Measurements from ENCODE around the gene REV3L.
"Not testable (repeated sequence)": the region's sequence is repeated elsewhere in the genome, so short reads cannot be mapped to it uniquely, and the experiment has no call there.

Gene REV3L

GRCh38 chr6:111354758-111355555, 128.1 kb downstream of the REV3L start:
- H3K36me3 Mint-ChIP-seq = peaks cover 17% of the 10 kb centered on the region
- no peaks in the 10 kb centered on the region for H3K4me1 Mint-ChIP-seq
- no peaks in the 10 kb centered on the region for H3K9me3 Mint-ChIP-seq
- no peak overlapping the region for H3K4me3 Mint-ChIP-seq
- no peaks in the 10 kb centered on the region for H3K27me3 Mint-ChIP-seq
- no peak overlapping the region for H3K27ac Mint-ChIP-seq

- Mint-ChIP-seq H3K27me3 (no peaks in the 10 kb centered on the region), H3K4me3 (no peak overlapping the region), H3K36me3 (peaks cover 12% of the 10 kb centered on the region), H3K27ac (no peak overlapping the region), H3K9me3 (no peaks in the 10 kb centered on the region), H3K4me1 (no peaks in the 10 kb centered on the region)
Observed at GRCh38 chr6:111353912-111354462, 129.0 kb downstream of the REV3L start.

GRCh38 chr6:111347589-111347988, 135.4 kb downstream of the REV3L start:
- H3K9me3 Mint-ChIP-seq = no peaks in the 10 kb centered on the region
- H3K27ac Mint-ChIP-seq = no peak overlapping the region
- no peaks in the 10 kb centered on the region for H3K4me1 Mint-ChIP-seq
- no peaks in the 10 kb centered on the region for H3K27me3 Mint-ChIP-seq
- no peak overlapping the region for H3K4me3 Mint-ChIP-seq
- peaks cover 13% of the 10 kb centered on the region for H3K36me3 Mint-ChIP-seq

- peaks cover 14% of the 10 kb centered on the region for H3K36me3 Mint-ChIP-seq
- H3K27me3 Mint-ChIP-seq = no peaks in the 10 kb centered on the region
- H3K4me3 Mint-ChIP-seq = no peak overlapping the region
- H3K27ac Mint-ChIP-seq = no peak overlapping the region
- no peaks in the 10 kb centered on the region for H3K9me3 Mint-ChIP-seq
- no peaks in the 10 kb centered on the region for H3K4me1 Mint-ChIP-seq
Observed at GRCh38 chr6:111342913-111343312, 140.1 kb downstream of the REV3L start.

GRCh38 chr6:111339294-111339693, 143.7 kb downstream of the REV3L start:
- H3K27ac Mint-ChIP-seq = no peak overlapping the region
- H3K4me1 Mint-ChIP-seq = no peaks in the 10 kb centered on the region
- no peaks in the 10 kb centered on the region for H3K27me3 Mint-ChIP-seq
- peaks cover 15% of the 10 kb centered on the region for H3K36me3 Mint-ChIP-seq
- no peaks in the 10 kb centered on the region for H3K9me3 Mint-ChIP-seq
- no peak overlapping the region for H3K4me3 Mint-ChIP-seq

GRCh38 chr6:111338843-111339242, 144.2 kb downstream of the REV3L start:
- Mint-ChIP-seq H3K27ac (no peak overlapping the region), H3K4me3 (no peak overlapping the region), H3K36me3 (peaks cover 14% of the 10 kb centered on the region), H3K9me3 (no peaks in the 10 kb centered on the region), H3K27me3 (no peaks in the 10 kb centered on the region), H3K4me1 (no peaks in the 10 kb centered on the region)

- no peaks in the 10 kb centered on the region for H3K9me3 Mint-ChIP-seq
- peaks cover 16% of the 10 kb centered on the region for H3K36me3 Mint-ChIP-seq
- H3K4me1 Mint-ChIP-seq = no peaks in the 10 kb centered on the region
- H3K27ac Mint-ChIP-seq = no peak overlapping the region
- no peak overlapping the region for H3K4me3 Mint-ChIP-seq
- no peaks in the 10 kb centered on the region for H3K27me3 Mint-ChIP-seq
Observed at GRCh38 chr6:111337829-111338236, 145.2 kb downstream of the REV3L start.

GRCh38 chr6:111329882-111330633, 153.0 kb downstream of the REV3L start:
- H3K4me1 Mint-ChIP-seq = no peaks in the 10 kb centered on the region
- peaks cover 28% of the 10 kb centered on the region for H3K36me3 Mint-ChIP-seq

GRCh38 chr6:111326563-111326962, 156.5 kb downstream of the REV3L start:
- Mint-ChIP-seq H3K36me3 (peaks cover 30% of the 10 kb centered on the region), H3K27ac (no peak overlapping the region), H3K27me3 (no peaks in the 10 kb centered on the region), H3K4me3 (no peak overlapping the region), H3K4me1 (no peaks in the 10 kb centered on the region), H3K9me3 (no peaks in the 10 kb centered on the region)

More at GRCh38 chr6:111329882-111330633, 153.0 kb downstream of the REV3L start:
- Mint-ChIP-seq H3K4me3 (no peak overlapping the region), H3K27ac (no peak overlapping the region), H3K9me3 (no peaks in the 10 kb centered on the region), H3K27me3 (no peaks in the 10 kb centered on the region)

- H3K4me3 Mint-ChIP-seq = no peak overlapping the region
- no peaks in the 10 kb centered on the region for H3K27me3 Mint-ChIP-seq
- no peak overlapping the region for H3K27ac Mint-ChIP-seq
- no peaks in the 10 kb centered on the region for H3K9me3 Mint-ChIP-seq
- H3K4me1 Mint-ChIP-seq = no peaks in the 10 kb centered on the region
- peaks cover 24% of the 10 kb centered on the region for H3K36me3 Mint-ChIP-seq
Observed at GRCh38 chr6:111322145-111322544, 160.9 kb downstream of the REV3L start.

GRCh38 chr6:111307950-111308349, 175.1 kb downstream of the REV3L start:
- not testable (repeated sequence) for H3K9me3 Mint-ChIP-seq, H3K4me1 Mint-ChIP-seq, H3K27ac Mint-ChIP-seq, H3K27me3 Mint-ChIP-seq, H3K4me3 Mint-ChIP-seq
- H3K36me3 Mint-ChIP-seq = peaks cover 19% of the 10 kb centered on the region

GRCh38 chr6:111307275-111307858, 175.7 kb downstream of the REV3L start:
- peaks cover 4% of the 10 kb centered on the region for H3K9me3 Mint-ChIP-seq
- no peak overlapping the region for H3K27ac Mint-ChIP-seq

GRCh38 chr6:111306104-111306888, 176.7 kb downstream of the REV3L start:
- H3K27me3 Mint-ChIP-seq = no peaks in the 10 kb centered on the region
- no peak overlapping the region for H3K4me3 Mint-ChIP-seq
- H3K27ac Mint-ChIP-seq = no peak overlapping the region
- peaks cover 7% of the 10 kb centered on the region for H3K4me1 Mint-ChIP-seq
- H3K9me3 Mint-ChIP-seq = peaks cover 4% of the 10 kb centered on the region
- peaks cover 24% of the 10 kb centered on the region for H3K36me3 Mint-ChIP-seq

More at GRCh38 chr6:111307275-111307858, 175.7 kb downstream of the REV3L start:
- Mint-ChIP-seq H3K27me3 (no peaks in the 10 kb centered on the region), H3K36me3 (peaks cover 20% of the 10 kb centered on the region), H3K4me1 (peaks cover under 1% of the 10 kb centered on the region), H3K4me3 (no peak overlapping the region)

GRCh38 chr6:111301946-111302345, 181.1 kb downstream of the REV3L start:
- Mint-ChIP-seq H3K9me3 (no peaks in the 10 kb centered on the region), H3K27ac (peak overlapping the region; percentile 24)

More at GRCh38 chr6:111301946-111302345, 181.1 kb downstream of the REV3L start:
- Mint-ChIP-seq H3K4me3 (no peak overlapping the region), H3K36me3 (peaks cover 27% of the 10 kb centered on the region), H3K4me1 (peaks cover 7% of the 10 kb centered on the region), H3K27me3 (no peaks in the 10 kb centered on the region)

All from activated naive CD4-positive, alpha-beta T cell treated with anti-CD3 and anti-CD28 coated beads, Interleukin-2, amount 50 U/mL, for 24 hours (primary cell).